ENCODE results near the gene CD247.

- TF ChIP-seq POLR2AphosphoS5 (IDR thresholded peaks at IDR 0.05; ENCODE audit: low read depth, low read length), result no peak
- TF ChIP-seq TCF7L2 (IDR thresholded peaks at IDR 0.05; ENCODE audit: low read depth, low read length), result no peak
- no peak for TF ChIP-seq CTCF (IDR thresholded peaks at IDR 0.05)
Measured at GRCh38 chr1:167487614-167488013, 30.7 kb downstream of the CD247 start.

Data from Panc1 (cell line).